Endothelial cell of umbilical vein (primary cell): ENCODE data around the gene PDLIM4. TPM values are rescaled to one million over a fixed set of nuclear protein-coding genes. Genes with fewer than 3 reads are reported as not detected.

Experiments used
- BruUV-seq: library from RNA; stranded (reverse); fragments of 400-500 nt; replicated peaks from 2 replicates; lab custom pipeline; 2021; lab: Mats Ljungman, UMichigan
- CTCF ChIA-PET: fragments of 300-600, 350-600 bp; sonication (Branson Sonifier 250); formaldehyde crosslinking; loops from one replicate; lab custom pipeline; 2021; ENCODE audit warnings: antibody characterized with exemption, inconsistent platforms; lab: Charles Lee
- POLR2A ChIA-PET: fragments of 300-600, 350-600 bp; sonication (Branson Sonifier 250); formaldehyde crosslinking; loops from one replicate; lab custom pipeline; 2021; ENCODE audit warnings: antibody characterized with exemption, inconsistent platforms; lab: Charles Lee
- DNase-seq: peaks from one replicate; pipeline ENCODE4 v3.0.0-alpha.2; 2011; ENCODE audit warnings: low read depth, low spot score
- FAIRE-seq: peaks from 2 replicates; lab custom pipeline; 2011; peaks lifted over from hg19 to GRCh38; lab: Jason Lieb, UNC
- H2AFZ ChIP-seq: 2 replicates; pipeline ENCODE4 v1.6.0; 2012; ENCODE audit warnings: low read depth, low read length, control low read depth, inconsistent platforms
- H3K27ac ChIP-seq: 2 replicates; pipeline ENCODE4 v1.5.1; 2011; ENCODE audit warnings: low read depth, mild to moderate bottlenecking, control low read depth, low read length, moderate library complexity; ENCODE audit not compliant: insufficient read depth
- H3K27me3 ChIP-seq, 2 experiments: 2 replicates each; pipeline versions ENCODE4 v1.6.0 to v1.6.1; 2011; ENCODE audit warnings: low read length in 2 of 2, mixed read lengths in 1 of 2; ENCODE audit not compliant: control insufficient read depth in 2 of 2, insufficient read depth in 2 of 2
- H3K36me3 ChIP-seq, 2 experiments: 2 replicates in 1 of 2; 3 replicates in 1 of 2; pipeline ENCODE4 v1.5.1; 2011; ENCODE audit warnings: low read length in 2 of 2, mild to moderate bottlenecking in 1 of 2, moderate library complexity in 1 of 2; ENCODE audit not compliant: control insufficient read depth in 2 of 2, insufficient read depth in 2 of 2; ENCODE audit errors: extremely low read depth in 1 of 2
- H3K4me1 ChIP-seq: 3 replicates; pipeline ENCODE4 v1.5.1; 2011; ENCODE audit warnings: mild to moderate bottlenecking, low read length; ENCODE audit not compliant: control insufficient read depth, insufficient read depth; ENCODE audit errors: extremely low read depth
- H3K4me2 ChIP-seq: 2 replicates; pipeline ENCODE4 v1.6.1; 2011; ENCODE audit warnings: low read length, control low read depth, mixed read lengths; ENCODE audit not compliant: insufficient read depth
- H3K4me3 ChIP-seq, 3 experiments: fragments of 200-600 bp in 1 of 3; sonication (generic), shearing (Covaris generic) in 1 of 3; replicated peaks in 1 of 3; 2 replicates each; pipeline ENCODE4 v1.5.1; 2011 to 2016; ENCODE audit warnings: control low read depth in 3 of 3, low read length in 3 of 3, mild to moderate bottlenecking in 2 of 3, inconsistent platforms in 1 of 3, low read depth in 1 of 3, moderate library complexity in 1 of 3; ENCODE audit not compliant: insufficient read depth in 1 of 3
- H3K79me2 ChIP-seq: 2 replicates; pipeline ENCODE4 v1.6.0; 2012; ENCODE audit warnings: low read length, inconsistent platforms; ENCODE audit not compliant: control insufficient read depth, insufficient read depth
- H3K9ac ChIP-seq: replicated peaks from 2 replicates; pipeline ENCODE3; 2011; ENCODE audit warnings: low read length, control low read depth; ENCODE audit not compliant: insufficient read depth; ENCODE audit errors: extremely low read depth
- H3K9me1 ChIP-seq: replicated peaks from 3 replicates; pipeline ENCODE4 v1.6.0; 2011; ENCODE audit warnings: mild to moderate bottlenecking, low read length; ENCODE audit not compliant: control insufficient read depth, insufficient read depth; ENCODE audit errors: extremely low read depth
- H3K9me3 ChIP-seq: replicated peaks from 2 replicates; pipeline ENCODE4 v1.5.1; 2012; ENCODE audit warnings: low read length, inconsistent platforms; ENCODE audit not compliant: control insufficient read depth, insufficient read depth
- H4K20me1 ChIP-seq: replicated peaks from 2 replicates; pipeline ENCODE3; 2011; ENCODE audit warnings: mild to moderate bottlenecking, low read length; ENCODE audit not compliant: control insufficient read depth, insufficient read depth; ENCODE audit errors: extremely low read depth
- CTCF ChIP-seq, 2 donors: IDR thresholded peaks; 1 replicate in 1 of 2; 2 replicates in 1 of 2; pipeline ENCODE4 v1.5.1; 2011; ENCODE audit warnings: low read length in 2 of 2, mild to moderate bottlenecking in 2 of 2, moderate library complexity in 2 of 2, control low read depth in 1 of 2, inconsistent platforms in 1 of 2, low read depth in 1 of 2; ENCODE audit not compliant: insufficient read depth in 1 of 2; ENCODE audit errors: extremely low read depth in 1 of 2
- EZH2 ChIP-seq: IDR thresholded peaks from 2 replicates; pipeline ENCODE4 v1.6.1; 2012; ENCODE audit warnings: borderline replicate concordance, low read depth, mild to moderate bottlenecking, moderate library complexity, low read length, inconsistent platforms; ENCODE audit not compliant: severe bottlenecking
- FOS ChIP-seq: IDR thresholded peaks from 2 replicates; pipeline ENCODE4 v1.6.1; 2011; ENCODE audit warnings: mild to moderate bottlenecking, low read length, moderate library complexity, borderline replicate concordance; ENCODE audit not compliant: insufficient read depth
- GATA2 ChIP-seq: IDR thresholded peaks from 2 replicates; pipeline ENCODE4 v1.7.0; 2011; ENCODE audit warnings: low read depth, mild to moderate bottlenecking, moderate library complexity, mixed read lengths, low read length; ENCODE audit not compliant: insufficient read length, insufficient read depth
- JUN ChIP-seq: IDR thresholded peaks from 2 replicates; pipeline ENCODE4 v1.6.1; 2011; ENCODE audit warnings: borderline replicate concordance, low read depth; ENCODE audit not compliant: insufficient read length, insufficient read depth
- MAX ChIP-seq: IDR thresholded peaks from 2 replicates; pipeline ENCODE4 v1.6.1; 2011; ENCODE audit not compliant: insufficient read depth, insufficient read length
- MYC ChIP-seq: IDR thresholded peaks from one replicate; pipeline ENCODE4 v1.6.1; 2011; ENCODE audit warnings: mild to moderate bottlenecking, low read depth, low read length
- POLR2A ChIP-seq: IDR thresholded peaks from 2 replicates; pipeline ENCODE4 v1.6.1; 2012; ENCODE audit warnings: low read depth, mild to moderate bottlenecking, control low read depth, low read length
- POLR2AphosphoS5 ChIP-seq: IDR thresholded peaks from 2 replicates; pipeline ENCODE4 v1.6.1; 2012; ENCODE audit warnings: low read depth, mild to moderate bottlenecking, control low read depth, low read length, moderate library complexity; ENCODE audit not compliant: insufficient read depth
- dilution Hi-C: fragments of 300-500 bp; cut with MboI; formaldehyde crosslinking; loops from one replicate; pipeline ENCODE4 v1.15.0; 2019; ENCODE audit warnings: low sequenced_read_pairs; ENCODE audit not compliant: extremely low pct_ligation_motif_present
- intact Hi-C: fragments of 100-400 bp; cut with micrococcal nuclease; formaldehyde crosslinking; loops from one replicate; pipeline ENCODE4 v1.10.0; 2022
- polyA plus RNA-seq, 4 experiments: library from polyadenylated mRNA; depleted of rRNA in 3 of 4; stranded (reverse) in 3 of 4; unstranded in 1 of 4; fragments of >200 nt; gene quantifications; 2 replicates each; pipeline versions ENCODE4 v1.2.1 to v1.2.3, GENCODE V29; 2011 to 2012; ENCODE audit warnings: missing spikeins in 1 of 4
- total RNA-seq: library from RNA; stranded (reverse); gene quantifications from 2 replicates; pipeline ENCODE4 v1.2.3, GENCODE V29; 2021

Gene PDLIM4
- total and polyA plus RNA-seq, 2 donors (not counting 3 experiments of a cell fraction or from before 2014, with no cell fraction given): 65.7 to 112 TPM

GRCh38 chr5:132272311-132273210 lies 15.1 kb downstream of the PDLIM4 start:
- H3K27me3 ChIP-seq: no peaks in the 10 kb centered on the region
- FAIRE-seq (peak; percentile 88), DNase-seq (peak; percentile 70)
- no peaks in the 10 kb centered on the region for H3K9me3 ChIP-seq
- peak; percentile 79 to 81 for TF ChIP-seq CTCF (IDR thresholded peaks at IDR 0.05; ENCODE audit: extremely low read depth in 1 of 2, insufficient read depth in 1 of 2, low read depth in 1 of 2, low read length in 2 of 2)
- peak; percentile 36 for TF ChIP-seq POLR2A
- no peak for TF ChIP-seq MYC
- H3K4me2 ChIP-seq: no peak overlapping the region
- no peak overlapping the region for H3K27ac ChIP-seq
- H3K9me1 ChIP-seq: no peaks in the 10 kb centered on the region
- peaks cover 0 to 23% of the 10 kb centered on the region in 2 experiments for H3K36me3 ChIP-seq
- no TSS peak for BruUV-seq
- no peak overlapping the region for H3K4me3 ChIP-seq
- H3K4me1 ChIP-seq: no peaks in the 10 kb centered on the region
- no peak overlapping the region for H3K9ac ChIP-seq
- H4K20me1 ChIP-seq: no peaks in the 10 kb centered on the region
- intact Hi-C loops (loop anchor here (1.0 to 5.0 kb wide), 5 partner anchors 21 to 208 kb away; partner anchors contain the start of gene SLC22A5), dilution Hi-C loops (no loop called here)
- H3K79me2 ChIP-seq: no peaks in the 10 kb centered on the region
- ChIA-PET POLR2A (no interaction called here), CTCF (interaction anchor here (0.8 to 4.3 kb wide), 18 partner anchors 8 to 233 kb away, joined by 3 to 35 read pairs (median 5); partner anchors contain the start of genes P4HA2, SLC22A4 and SLC22A5)
- no peak overlapping the region for H2AFZ ChIP-seq

- FAIRE-seq: no peak
- no TSS peak for BruUV-seq
Measured at GRCh38 chr5:132273631-132274030, 16.1 kb downstream of the PDLIM4 start.

More at GRCh38 chr5:132273631-132274030, 16.1 kb downstream of the PDLIM4 start:
- H3K4me3 ChIP-seq: no peak overlapping the region
- no peak overlapping the region for H2AFZ ChIP-seq
- ChIA-PET POLR2A (no interaction called here), CTCF (interaction anchor here (1.0 to 4.3 kb wide), 11 partner anchors 9 to 96 kb away, joined by 3 to 35 read pairs (median 5); partner anchors contain the start of genes P4HA2, SLC22A4 and SLC22A5)
- no peaks in the 10 kb centered on the region for H3K27me3 ChIP-seq
- no peak for DNase-seq
- no peaks in the 10 kb centered on the region for H3K4me1 ChIP-seq
- no peaks in the 10 kb centered on the region for H3K9me1 ChIP-seq
- dilution Hi-C loops: no loop called here
- no peak overlapping the region for H3K9ac ChIP-seq
- TF ChIP-seq GATA2 (no peak), FOS (no peak), CTCF (IDR thresholded peaks at IDR 0.05; ENCODE audit: extremely low read depth in 1 of 2, insufficient read depth in 1 of 2, low read depth in 1 of 2, low read length in 2 of 2) (no peak), EZH2 (no peak), POLR2AphosphoS5 (no peak), MAX (no peak), JUN (no peak), MYC (no peak), POLR2A (no peak)
- H4K20me1 ChIP-seq: no peaks in the 10 kb centered on the region
- no peaks in the 10 kb centered on the region for H3K79me2 ChIP-seq
- intact Hi-C loops: loop anchor here (2.0 to 5.0 kb wide), 3 partner anchors 36 to 209 kb away; partner anchors contain the start of gene SLC22A5
- no peak overlapping the region for H3K4me2 ChIP-seq
- H3K9me3 ChIP-seq: no peaks in the 10 kb centered on the region
- peaks cover 0 to 15% of the 10 kb centered on the region in 2 experiments for H3K36me3 ChIP-seq
- no peak overlapping the region for H3K27ac ChIP-seq
